CD4-positive, alpha-beta T cell treated with Interleukin-17A for 1 hour (primary cell): ENCODE results near the gene KLC3.
"Not testable (repeated sequence)": the region's sequence is repeated elsewhere in the genome, so short reads cannot be mapped to it uniquely, and the experiment has no call there.

Source experiments
- DNase-seq: peaks from one replicate; pipeline ENCODE4 v3.0.0-alpha.2; 2020

The KLC3 gene

DNA sequence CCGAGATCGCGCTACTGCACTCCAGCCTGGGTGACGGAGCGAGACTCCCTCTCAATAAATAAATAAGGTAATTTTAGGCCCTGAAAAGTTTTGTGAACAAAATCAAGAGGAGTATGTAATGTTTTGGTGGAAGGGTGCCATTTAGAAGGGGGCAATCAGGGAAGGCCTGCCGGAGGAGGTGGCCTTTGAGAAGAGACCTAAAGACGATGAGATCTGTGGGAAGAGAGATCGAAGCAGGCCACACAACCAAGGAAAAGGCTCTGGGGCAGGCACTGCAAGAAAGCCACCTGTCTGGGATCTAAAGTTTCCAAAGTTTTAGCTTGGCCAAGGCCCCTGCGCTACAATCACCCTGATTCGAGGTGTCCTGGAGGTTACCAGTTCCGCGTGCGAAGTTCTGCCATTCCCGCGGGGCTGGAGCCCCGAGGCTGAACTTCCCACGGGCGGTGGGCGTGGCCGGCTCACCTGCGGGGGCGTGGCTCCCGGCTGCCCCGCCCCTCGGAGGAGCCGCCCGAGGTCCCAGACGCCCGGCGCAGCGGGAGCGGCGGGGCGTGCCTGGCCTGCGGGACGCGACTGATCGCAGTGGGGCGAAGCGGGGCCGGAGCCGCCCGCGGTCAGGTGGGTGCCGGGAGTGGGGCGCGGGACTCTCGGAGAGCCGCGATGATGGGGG lies at the start of gene KLC3:
Gene KLC3, plus strand, starts transcription at position 519 of the 667 bp plus-strand sequence. CDS start 4,792 bp downstream, outside the sequence.
- peak; percentile 25 for DNase-seq

- no peak for DNase-seq
Measured at GRCh38 chr19:45291834-45292233, 48.7 kb upstream of the KLC3 start.

DNA sequence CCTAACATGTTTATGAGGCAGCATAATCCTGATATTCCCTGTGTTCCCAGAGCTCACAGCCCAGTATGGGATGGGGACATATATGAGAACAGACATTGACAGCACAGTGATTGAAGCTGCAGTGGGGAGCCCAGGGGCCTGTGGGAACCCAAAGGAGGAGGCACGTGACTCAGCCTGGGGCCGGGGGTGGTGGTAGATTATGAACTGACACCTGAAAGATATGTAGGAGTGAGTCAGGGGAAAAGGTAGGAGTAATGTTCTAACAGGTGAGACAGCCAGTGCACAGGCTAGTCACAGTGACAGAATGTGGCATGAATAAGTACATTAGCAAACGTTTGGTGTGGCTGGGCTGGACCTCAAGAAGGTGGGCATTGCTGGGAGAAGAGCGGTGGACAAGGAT lies 46.9 kb upstream of the KLC3 start:
- DNase-seq: no peak

GRCh38 chr19:45294291-45295029 lies 46.1 kb upstream of the KLC3 start:
- DNase-seq: no peak

DNA sequence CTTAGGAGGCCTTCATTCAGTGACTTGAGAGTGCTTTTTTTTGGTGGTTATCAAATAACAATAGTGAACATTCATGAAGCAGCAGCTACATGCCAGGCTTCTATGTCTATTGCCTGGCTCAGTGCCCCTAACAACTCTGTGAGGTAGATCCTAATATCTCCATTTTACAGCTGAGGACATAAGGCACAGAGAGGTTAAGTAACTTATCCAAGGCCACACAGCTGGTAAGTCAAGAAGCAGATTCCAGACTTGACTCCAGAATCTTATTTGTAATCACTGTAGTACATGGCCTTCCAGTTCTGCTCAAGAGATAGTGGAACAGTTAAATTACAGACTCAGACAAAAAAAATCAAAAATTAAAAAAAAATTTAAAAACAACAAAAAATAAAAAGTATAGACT lies 44.7 kb upstream of the KLC3 start:
- DNase-seq: no peak

DNA sequence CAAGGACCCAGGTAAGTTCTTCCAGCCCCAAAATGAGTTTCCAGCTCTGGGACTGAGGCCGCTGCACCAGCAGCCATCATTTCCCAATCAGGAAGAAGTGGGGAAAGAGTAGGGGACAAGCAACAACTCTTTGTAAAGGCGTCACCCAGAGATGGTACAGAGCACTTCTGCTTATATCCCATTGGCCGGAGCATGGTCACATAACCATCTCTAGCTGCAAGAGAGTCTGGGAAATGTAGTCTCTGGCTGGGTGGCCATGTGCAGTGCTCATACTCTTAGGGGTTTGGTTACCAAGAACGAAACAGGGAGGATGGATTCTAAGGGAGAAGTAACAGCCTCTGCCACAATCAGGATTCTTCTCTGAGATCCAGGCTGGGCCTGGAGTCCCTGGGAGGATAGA lies 44.2 kb upstream of the KLC3 start:
- DNase-seq: no peak

DNA sequence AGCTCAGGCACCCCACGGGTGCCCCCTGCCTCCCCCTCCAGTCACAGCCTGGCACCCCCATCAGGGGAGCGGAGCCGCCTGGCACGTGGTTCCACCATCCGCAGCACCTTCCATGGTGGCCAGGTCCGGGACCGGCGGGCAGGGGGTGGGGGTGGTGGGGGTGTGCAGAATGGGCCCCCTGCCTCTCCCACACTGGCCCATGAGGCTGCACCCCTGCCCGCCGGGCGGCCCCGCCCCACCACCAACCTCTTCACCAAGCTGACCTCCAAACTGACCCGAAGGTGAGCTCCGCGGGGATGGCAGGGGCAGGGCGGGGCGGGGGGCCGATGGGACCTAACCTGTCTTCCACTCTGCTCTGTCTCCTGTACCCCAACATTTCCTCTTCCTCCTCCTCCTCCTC lies 42.9 kb upstream of the KLC3 start:
- DNase-seq: no peak

GRCh38 chr19:45298264-45298663 lies 42.3 kb upstream of the KLC3 start:
- no peak for DNase-seq

- no peak for DNase-seq
Measured at GRCh38 chr19:45299719-45300118, 40.8 kb upstream of the KLC3 start.

- DNase-seq: no peak
Measured at GRCh38 chr19:45302416-45302815, 38.1 kb upstream of the KLC3 start.

DNA sequence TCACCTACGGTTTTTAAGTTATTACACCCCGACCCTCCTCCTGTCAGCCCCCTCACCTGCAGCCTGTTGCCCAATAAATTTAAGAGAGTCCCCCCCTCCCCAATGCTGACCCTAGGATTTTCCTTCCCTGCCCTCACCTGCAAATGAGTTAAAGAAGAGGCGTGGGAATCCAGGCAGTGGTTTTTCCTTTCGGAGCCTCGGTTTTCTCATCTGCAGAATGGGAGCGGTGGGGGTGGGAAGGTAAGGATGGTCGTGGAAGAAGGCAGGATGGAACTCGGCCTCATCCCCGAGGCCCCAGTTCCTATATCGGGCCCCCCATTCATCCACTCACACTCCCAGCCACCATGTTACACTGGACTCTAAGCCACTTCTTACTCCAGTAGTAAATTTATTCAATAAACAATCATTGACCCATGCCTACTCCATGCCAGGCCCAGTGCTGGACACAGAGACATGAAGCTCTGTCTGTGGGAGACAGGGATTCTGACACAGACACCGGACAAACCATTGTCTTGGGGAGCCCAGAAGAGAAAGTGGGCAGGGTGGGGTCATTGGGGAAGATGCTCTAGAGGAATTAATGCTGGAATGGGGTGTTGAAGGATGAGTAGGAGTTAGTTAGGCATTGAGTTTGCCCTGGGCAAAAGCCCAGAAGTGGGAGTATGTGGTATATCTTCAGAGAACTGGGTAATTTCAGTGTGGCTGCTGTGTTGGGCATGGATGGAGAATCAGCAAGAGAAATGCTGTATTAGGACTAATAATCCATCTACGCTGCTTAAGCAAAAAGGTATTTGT lies 37.1 kb upstream of the KLC3 start:
- DNase-seq: no peak

- no peak for DNase-seq
Measured at GRCh38 chr19:45304141-45304926, 36.2 kb upstream of the KLC3 start.

DNA sequence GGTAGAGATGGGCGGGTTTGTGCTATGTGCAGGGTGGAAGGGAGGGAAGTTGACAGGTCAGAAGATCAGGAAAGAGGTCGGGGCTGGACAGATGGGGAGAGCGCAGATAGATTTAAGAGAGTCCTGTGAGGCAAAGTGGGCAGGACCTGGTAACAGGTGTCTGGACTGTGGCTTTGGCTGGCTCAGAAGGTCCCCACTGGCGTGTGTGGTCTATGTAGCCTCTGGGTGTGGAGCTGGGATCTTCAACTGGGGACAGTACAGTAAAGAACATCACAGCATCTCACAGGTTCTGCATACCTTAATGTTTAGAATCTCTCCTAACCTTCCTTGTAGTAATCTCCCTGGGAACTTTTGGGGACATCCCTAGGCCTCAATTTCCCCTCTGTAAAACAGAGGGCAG lies 35.5 kb upstream of the KLC3 start:
- no peak for DNase-seq

DNA sequence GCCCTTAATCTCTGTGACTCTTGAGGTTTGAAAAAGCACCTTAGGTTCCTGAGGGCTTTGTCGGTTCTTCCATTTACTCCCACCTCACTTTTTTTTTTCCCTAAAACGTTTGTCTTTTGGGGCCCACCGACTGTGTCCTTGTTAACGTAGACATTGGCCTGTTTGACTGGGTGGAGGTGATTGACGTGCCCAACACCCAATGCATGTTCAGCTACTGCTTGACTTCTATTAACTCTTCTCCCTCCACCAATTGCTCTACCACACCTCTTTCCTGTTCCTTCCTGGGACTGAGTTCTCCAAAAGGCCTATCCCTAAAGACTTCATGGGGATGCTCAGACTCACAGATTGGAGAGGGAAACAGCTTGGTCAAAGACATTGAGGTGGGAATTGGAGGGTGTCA lies 35.1 kb upstream of the KLC3 start:
- DNase-seq: no peak

- DNase-seq: no peak
Measured at GRCh38 chr19:45306040-45306439, 34.5 kb upstream of the KLC3 start.

GRCh38 chr19:45306518-45307027 lies 34.0 kb upstream of the KLC3 start:
- no peak for DNase-seq

GRCh38 chr19:45307361-45307760 lies 33.2 kb upstream of the KLC3 start:
- DNase-seq: no peak

DNA sequence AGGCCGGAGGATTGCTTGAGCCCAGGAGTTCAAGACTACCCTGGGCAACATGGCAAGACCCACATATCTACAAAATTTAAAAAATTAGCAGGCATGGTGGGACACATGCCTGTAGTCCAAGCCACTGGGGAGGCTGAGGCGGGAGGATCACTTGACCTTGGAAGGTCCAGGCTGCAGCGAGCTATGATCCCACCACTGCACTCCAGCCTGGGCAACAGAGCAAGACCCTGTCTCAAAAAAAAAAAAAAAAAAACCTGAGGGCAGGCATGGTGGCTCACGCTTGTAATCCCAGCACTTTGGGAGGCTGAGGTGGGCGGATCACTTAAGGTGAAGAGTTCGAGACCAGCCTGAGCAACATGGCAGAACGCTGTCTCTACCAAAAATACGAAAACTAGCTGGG lies 31.2 kb upstream of the KLC3 start:
- DNase-seq: not testable (repeated sequence)

- DNase-seq: no peak
Measured at GRCh38 chr19:45311621-45312020, 28.9 kb upstream of the KLC3 start.

DNA sequence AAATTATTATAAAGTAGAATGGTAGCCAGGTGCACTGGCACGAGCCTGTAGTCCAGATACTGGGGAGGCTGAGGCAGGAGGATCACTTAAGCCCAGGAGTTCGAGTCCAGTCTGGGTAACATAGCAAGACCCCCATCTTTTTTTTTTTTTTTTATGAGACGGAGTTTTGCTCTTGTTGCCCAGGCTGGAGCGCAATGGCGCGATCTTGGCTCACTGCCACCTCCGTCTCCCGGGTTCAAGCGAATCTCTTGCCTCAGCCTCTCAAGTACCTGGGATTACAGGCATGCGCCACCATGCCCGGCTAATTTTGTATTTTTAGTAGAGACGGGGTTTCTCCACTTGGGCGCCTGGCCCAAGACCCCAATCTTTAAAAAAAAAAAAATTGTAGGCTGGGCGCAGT lies 28.3 kb upstream of the KLC3 start:
- DNase-seq: not testable (repeated sequence)

DNA sequence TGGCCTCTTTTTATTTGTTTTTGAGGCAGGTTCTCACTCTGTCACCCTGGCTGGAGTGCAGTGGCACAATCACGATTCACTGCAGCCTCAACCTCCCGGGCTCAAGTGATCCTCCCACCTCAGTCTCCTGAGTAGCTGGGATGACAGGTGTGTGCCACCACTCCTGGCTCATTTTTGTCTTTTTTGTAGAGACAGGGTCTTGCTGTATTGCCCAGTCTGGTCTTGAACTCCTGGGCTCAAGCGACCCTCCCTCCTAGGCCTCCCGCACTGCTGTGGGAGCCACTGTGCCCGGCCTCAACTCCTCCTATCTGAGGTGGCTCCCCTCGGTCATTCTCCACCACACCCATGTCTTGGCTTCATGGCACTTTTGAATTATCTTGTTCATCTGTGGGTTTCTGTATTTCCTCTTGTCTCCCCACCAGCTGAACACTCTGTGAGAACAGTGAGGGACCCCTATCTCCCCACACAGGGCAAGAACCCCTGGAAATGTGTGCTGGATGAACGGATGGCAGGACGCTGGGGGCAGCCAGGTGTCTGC lies 25.8 kb upstream of the KLC3 start:
- no peak for DNase-seq

GRCh38 chr19:45315304-45315703 lies 25.2 kb upstream of the KLC3 start:
- DNase-seq: no peak
